Stimulated activated naive B cell treated with anti-CD40 and anti-IgM and Interleukin-4, amounts not matched to agents 10 μg/mL and 1 μg/mL and 100 μg/mL, for 72 hours (primary cell): ENCODE measurements around the gene TNFAIP8.
"Not testable (repeated sequence)": the region's sequence is repeated elsewhere in the genome, so short reads cannot be mapped to it uniquely, and the experiment has no call there.

Experiments
- ATAC-seq, 2 donors: fragments of 150-1000 bp; cut with Tn5 transposase; replicated peaks; 2 replicates each; pipeline ENCODE4 v1.10.0; 2021; ENCODE audit warnings: moderate library complexity in 1 of 2
- DNase-seq: peaks from one replicate; pipeline ENCODE4 v3.0.0; 2021
- H3K27ac Mint-ChIP-seq: one replicate; pipeline ENCODE4 v1.8.0; 2022; ENCODE audit warnings: mild to moderate bottlenecking, mixed read lengths
- H3K27me3 Mint-ChIP-seq, 2 donors: one replicate each; pipeline ENCODE4 v1.8.0; 2022; ENCODE audit warnings: mixed read lengths in 2 of 2
- H3K36me3 Mint-ChIP-seq, 2 donors: one replicate each; pipeline ENCODE4 v1.8.0; 2022; ENCODE audit warnings: mixed read lengths in 2 of 2, mild to moderate bottlenecking in 1 of 2
- H3K4me1 Mint-ChIP-seq, 2 donors: one replicate each; pipeline ENCODE4 v1.8.0; 2022; ENCODE audit warnings: mixed read lengths in 2 of 2, mild to moderate bottlenecking in 1 of 2
- H3K4me3 Mint-ChIP-seq, 2 donors: one replicate each; pipeline ENCODE4 v1.8.0; 2022; ENCODE audit warnings: mild to moderate bottlenecking in 2 of 2, mixed read lengths in 2 of 2, moderate library complexity in 1 of 2
- H3K9me3 Mint-ChIP-seq, 2 donors: one replicate each; pipeline ENCODE4 v1.8.0; 2022; ENCODE audit warnings: mixed read lengths in 2 of 2, mild to moderate bottlenecking in 1 of 2

The TNFAIP8 gene

GRCh38 chr5:119432674-119433237 is 76.9 kb downstream of the TNFAIP8 start:
- H3K4me3 Mint-ChIP-seq, DNase-seq, H3K36me3 Mint-ChIP-seq, H3K27me3 Mint-ChIP-seq, H3K27ac Mint-ChIP-seq, ATAC-seq, H3K9me3 Mint-ChIP-seq: not testable (repeated sequence)
- peaks cover 27 to 34% of the 10 kb centered on the region in 2 donors for H3K4me1 Mint-ChIP-seq

GRCh38 chr5:119435436-119436132 is 79.8 kb downstream of the TNFAIP8 start:
- DNase-seq (peak; percentile 65), ATAC-seq (peak; percentile 91 to 95)
- Mint-ChIP-seq H3K4me3 (peak overlapping the region; percentile 50 to 59), H3K27me3 (no peaks in the 10 kb centered on the region), H3K36me3 (peaks cover 10% of the 10 kb centered on the region in 2 donors), H3K27ac (peak overlapping the region; percentile 86), H3K9me3 (peaks cover 0 to 2% of the 10 kb centered on the region in 2 donors), H3K4me1 (peaks cover 26 to 36% of the 10 kb centered on the region in 2 donors)

DNA sequence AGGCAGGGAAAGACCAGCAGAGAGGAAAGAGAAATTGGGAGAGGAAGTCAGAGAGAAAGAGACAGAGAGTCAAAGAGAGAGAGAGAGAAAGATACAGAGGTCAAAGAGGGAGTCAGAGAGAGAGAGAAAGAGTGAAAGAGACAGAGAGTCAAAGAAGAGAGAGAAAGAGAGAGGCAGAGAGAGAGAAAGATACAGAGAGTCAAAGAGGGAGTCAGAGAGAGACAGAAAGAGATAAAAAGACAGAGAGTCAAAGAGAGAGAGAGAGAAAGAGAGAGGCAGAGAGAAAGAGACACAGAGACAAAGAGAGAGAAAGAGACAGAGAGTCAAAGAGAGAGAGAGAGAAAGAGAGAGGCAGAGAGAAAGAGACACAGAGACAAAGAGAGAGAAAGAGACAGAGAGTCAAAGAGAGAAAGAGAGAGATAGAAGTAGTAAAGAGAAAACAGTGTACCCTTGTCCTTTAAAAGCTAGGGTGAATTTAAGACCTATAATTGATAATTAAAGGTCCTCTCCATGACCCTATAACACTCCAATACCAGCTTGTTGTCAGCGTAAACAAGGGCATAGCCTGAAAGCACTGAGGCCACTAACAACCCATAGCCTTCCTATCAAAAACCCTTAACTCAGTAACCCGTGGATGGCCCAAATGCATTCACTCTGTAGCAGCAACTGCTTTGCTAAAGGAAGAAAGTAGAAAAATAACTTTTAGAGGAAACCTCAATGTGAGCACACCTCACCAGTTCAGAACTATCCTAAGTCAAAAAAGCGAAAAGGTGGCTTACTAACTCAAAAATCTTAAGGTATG is 82.2 kb downstream of the TNFAIP8 start:
- Mint-ChIP-seq H3K4me1 (peaks cover 26 to 36% of the 10 kb centered on the region in 2 donors), H3K27ac (peak overlapping the region; percentile 0), H3K4me3 (peak overlapping the region in 1 of 2 donors; percentile 2), H3K36me3 (peaks cover 7 to 16% of the 10 kb centered on the region in 2 donors)
- not testable (repeated sequence) for H3K27me3 Mint-ChIP-seq, H3K9me3 Mint-ChIP-seq, DNase-seq, ATAC-seq

DNA sequence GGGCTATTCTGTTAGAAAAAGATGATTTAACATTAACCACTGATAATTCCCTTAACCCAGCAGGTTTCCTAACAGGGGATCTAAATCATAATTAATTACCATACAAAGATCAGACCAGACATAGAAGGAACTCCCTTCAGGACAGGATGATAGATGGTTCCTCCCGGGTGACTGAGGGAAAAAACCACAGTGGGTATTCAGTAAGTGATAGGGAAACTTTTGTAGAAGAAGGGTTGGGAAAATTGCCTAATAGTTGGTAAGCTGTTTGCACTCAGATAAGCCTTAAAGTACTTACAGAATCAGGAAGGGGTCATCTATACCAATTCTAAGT is 82.7 kb downstream of the TNFAIP8 start:
- H3K27ac Mint-ChIP-seq, H3K27me3 Mint-ChIP-seq, DNase-seq, ATAC-seq, H3K9me3 Mint-ChIP-seq: not testable (repeated sequence)
- peaks cover 25 to 32% of the 10 kb centered on the region in 2 donors for H3K4me1 Mint-ChIP-seq
- H3K36me3 Mint-ChIP-seq, result peaks cover 7 to 16% of the 10 kb centered on the region in 2 donors
- H3K4me3 Mint-ChIP-seq, result peak overlapping the region in 1 of 2 donors; percentile 79

DNA sequence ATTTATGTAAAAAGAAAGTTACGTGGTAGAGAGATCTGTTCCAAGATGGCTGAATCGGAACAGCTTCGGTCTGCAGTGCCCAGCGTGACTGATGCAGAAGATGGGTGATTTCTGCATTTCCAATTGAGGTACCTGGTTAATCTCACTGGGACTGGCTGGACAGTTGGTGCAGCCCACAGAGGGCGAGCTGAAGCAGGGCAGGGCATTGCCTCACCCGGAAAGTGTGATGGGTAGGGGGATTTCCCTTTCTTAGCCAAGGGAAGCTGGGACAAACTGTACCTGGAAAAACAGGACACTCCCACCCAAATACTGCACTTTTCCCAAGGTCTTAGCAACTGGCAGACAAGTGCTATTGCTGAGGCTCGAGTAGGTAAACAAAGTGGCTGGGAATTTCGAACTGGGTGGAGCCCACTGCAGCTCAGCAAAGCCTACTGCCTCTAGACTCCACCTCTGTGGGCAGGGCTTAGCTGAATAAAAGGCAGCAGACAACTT is 83.4 kb downstream of the TNFAIP8 start:
- H3K4me1 Mint-ChIP-seq, result peaks cover 25 to 31% of the 10 kb centered on the region in 2 donors
- peaks cover 7 to 16% of the 10 kb centered on the region in 2 donors for H3K36me3 Mint-ChIP-seq
- H3K27me3 Mint-ChIP-seq, result no peaks in the 10 kb centered on the region
- H3K9me3 Mint-ChIP-seq, result peaks cover 5 to 6% of the 10 kb centered on the region in 2 donors
- DNase-seq (no peak), ATAC-seq (peak; percentile 55 to 60)
- H3K27ac Mint-ChIP-seq, result peak overlapping the region; percentile 62
- peak overlapping the region; percentile 79 for H3K4me3 Mint-ChIP-seq

GRCh38 chr5:119439632-119440031 is 83.8 kb downstream of the TNFAIP8 start:
- ATAC-seq, H3K27me3 Mint-ChIP-seq, H3K9me3 Mint-ChIP-seq, DNase-seq, H3K27ac Mint-ChIP-seq, H3K4me3 Mint-ChIP-seq: not testable (repeated sequence)
- H3K36me3 Mint-ChIP-seq, result peaks cover 7 to 16% of the 10 kb centered on the region in 2 donors
- peaks cover 25 to 31% of the 10 kb centered on the region in 2 donors for H3K4me1 Mint-ChIP-seq

DNA sequence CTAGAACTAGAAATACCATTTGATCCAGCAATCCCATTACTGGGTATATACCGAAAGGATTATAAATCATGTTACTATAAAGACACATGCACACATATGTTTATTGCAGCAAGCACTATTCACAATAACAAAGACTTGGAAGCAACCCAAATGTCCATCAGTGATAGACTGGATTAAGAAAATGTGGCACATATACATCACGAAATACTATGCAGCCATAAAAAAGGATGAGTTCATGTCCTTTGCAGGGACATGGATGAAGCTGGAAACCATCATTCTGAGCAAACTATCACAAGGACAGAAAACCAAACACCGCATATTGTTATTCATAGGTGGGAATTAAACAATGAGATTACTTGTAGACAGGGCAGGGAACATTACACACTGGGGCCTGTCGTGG is 88.8 kb downstream of the TNFAIP8 start:
- H3K9me3 Mint-ChIP-seq, H3K27me3 Mint-ChIP-seq, ATAC-seq, H3K27ac Mint-ChIP-seq, H3K4me3 Mint-ChIP-seq, H3K4me1 Mint-ChIP-seq, DNase-seq: not testable (repeated sequence)
- peaks cover 3 to 16% of the 10 kb centered on the region in 2 donors for H3K36me3 Mint-ChIP-seq

- H3K9me3 Mint-ChIP-seq, result peaks cover 9% of the 10 kb centered on the region in 2 donors
- H3K36me3 Mint-ChIP-seq, result peaks cover 3 to 7% of the 10 kb centered on the region in 2 donors
- no peaks in the 10 kb centered on the region for H3K27me3 Mint-ChIP-seq
- no peak for ATAC-seq
- peaks cover 7 to 13% of the 10 kb centered on the region in 2 donors for H3K4me1 Mint-ChIP-seq
- DNase-seq, result no peak
- H3K4me3 Mint-ChIP-seq, result no peak overlapping the region
- no peak overlapping the region for H3K27ac Mint-ChIP-seq
Observed at GRCh38 chr5:119445544-119445943, 89.7 kb downstream of the TNFAIP8 start.
